GM21381 (cell line): ENCODE data around the gene TAF11L12.
"Not testable (repeated sequence)": the region's sequence is repeated elsewhere in the genome, so short reads cannot be mapped to it uniquely, and the experiment has no call there.

Experiments
- ATAC-seq: cut with Tn5 transposase; IDR thresholded peaks from one replicate; pipeline ENCODE4 v1.9.1; 2021; ENCODE audit warnings: mild to moderate bottlenecking, moderate library complexity; ENCODE audit not compliant: unreplicated experiment

The TAF11L12 gene

GRCh38 chr5:17610092-17610491 lies at the start of gene TAF11L12:
TSS of gene TAF11L12 (plus strand) at chr5:17610392.
- not testable (repeated sequence) for ATAC-seq

GRCh38 chr5:17585658-17586057 lies 24.5 kb upstream of the TAF11L12 start, which contains the start of gene TAF11L7:
TSS of gene TAF11L7 (minus strand) at chr5:17585758.
- not testable (repeated sequence) for ATAC-seq

- ATAC-seq, result not testable (repeated sequence)
Observed at GRCh38 chr5:17590860-17591259, 19.3 kb upstream of the TAF11L12 start, which contains the start of gene TAF11L8. TSS of gene TAF11L8 (minus strand) at chr5:17590960.

GRCh38 chr5:17594255-17594654 lies 15.9 kb upstream of the TAF11L12 start, which contains the start of gene TAF11L9:
TSS of gene TAF11L9 (minus strand) at chr5:17594394.
- not testable (repeated sequence) for ATAC-seq

- ATAC-seq, result not testable (repeated sequence)
Observed at GRCh38 chr5:17597728-17598127, 12.5 kb upstream of the TAF11L12 start, which contains the start of gene TAF11L10. TSS of gene TAF11L10 (minus strand) at chr5:17597828.

- ATAC-seq, result not testable (repeated sequence)
Observed at GRCh38 chr5:17603880-17604279, 6.3 kb upstream of the TAF11L12 start, which contains the start of gene TAF11L11. TSS of gene TAF11L11 (plus strand) at chr5:17604183.

GRCh38 chr5:17604951-17605350 lies 5.2 kb upstream of the TAF11L12 start:
- no peak for ATAC-seq

- ATAC-seq, result not testable (repeated sequence)
Observed at GRCh38 chr5:17607461-17607860, 2.7 kb upstream of the TAF11L12 start.

- ATAC-seq, result no peak
Observed at GRCh38 chr5:17614872-17615605, 4.8 kb downstream of the TAF11L12 start.

- no peak for ATAC-seq
Observed at GRCh38 chr5:17619354-17619753, 9.2 kb downstream of the TAF11L12 start.

GRCh38 chr5:17620627-17621026 lies 10.4 kb downstream of the TAF11L12 start:
- no peak for ATAC-seq

GRCh38 chr5:17625686-17626085 lies 15.5 kb downstream of the TAF11L12 start:
- ATAC-seq, result no peak

- ATAC-seq, result not testable (repeated sequence)
Observed at GRCh38 chr5:17631788-17632187, 21.6 kb downstream of the TAF11L12 start, which contains the start of gene TAF11L13. TSS of gene TAF11L13 (plus strand) at chr5:17632088.

- no peak for ATAC-seq
Observed at GRCh38 chr5:17634160-17634559, 24.0 kb downstream of the TAF11L12 start, which contains the start of gene TAF11L14. TSS of gene TAF11L14 (plus strand) at chr5:17634460.

- not testable (repeated sequence) for ATAC-seq
Observed at GRCh38 chr5:17649232-17649631, 39.0 kb downstream of the TAF11L12 start.

- ATAC-seq, result not testable (repeated sequence)
Observed at GRCh38 chr5:17655201-17655759, 45.1 kb downstream of the TAF11L12 start.

GRCh38 chr5:17655921-17656320 lies 45.7 kb downstream of the TAF11L12 start:
- no peak for ATAC-seq
